Type B pancreatic cell (in vitro differentiated cells): ENCODE results near the gene CDC42BPA. TPM values are rescaled to one million over a fixed set of nuclear protein-coding genes. Genes with fewer than 3 reads are reported as not detected.
A peak's percentile ranks its signal among the peaks of the same experiment; 100 is the strongest.

Source experiments
- DNase-seq: peaks from one replicate; pipeline ENCODE4 v3.0.0; 2021; ENCODE audit warnings: mixed read lengths; ENCODE audit not compliant: unreplicated experiment; ENCODE audit errors: extremely low spot score
- H3K27ac Mint-ChIP-seq: 2 replicates; pipeline ENCODE4 v1.8.0; 2021; ENCODE audit warnings: mild to moderate bottlenecking, mixed read lengths
- H3K27me3 Mint-ChIP-seq: 2 replicates; pipeline ENCODE4 v1.8.0; 2021; ENCODE audit warnings: mixed read lengths
- H3K36me3 Mint-ChIP-seq: 2 replicates; pipeline ENCODE4 v1.8.0; 2021; ENCODE audit warnings: mixed read lengths
- H3K4me1 Mint-ChIP-seq: one replicate; pipeline ENCODE4 v1.8.0; 2021; ENCODE audit warnings: mixed read lengths; ENCODE audit not compliant: unreplicated experiment
- H3K4me3 Mint-ChIP-seq: 2 replicates; pipeline ENCODE4 v1.8.0; 2021; ENCODE audit warnings: mild to moderate bottlenecking, mixed read lengths
- H3K9me3 Mint-ChIP-seq: 2 replicates; pipeline ENCODE4 v1.8.0; 2021; ENCODE audit warnings: mixed read lengths
- CTCF ChIP-seq: fragments of 200-600 bp; sonication (generic); conservative IDR thresholded peaks from 2 replicates; pipeline ENCODE4 v1.5.0; 2021; ENCODE audit warnings: antibody characterized with exemption, mild to moderate bottlenecking
- total RNA-seq: library from RNA; stranded (reverse); gene quantifications from 2 replicates; pipeline ENCODE4 v1.2.1, GENCODE V29; 2021; ENCODE audit warnings: low replicate concordance

Gene CDC42BPA
- total RNA-seq, 1 donor from 2014 or later: 33.8 TPM

DNA sequence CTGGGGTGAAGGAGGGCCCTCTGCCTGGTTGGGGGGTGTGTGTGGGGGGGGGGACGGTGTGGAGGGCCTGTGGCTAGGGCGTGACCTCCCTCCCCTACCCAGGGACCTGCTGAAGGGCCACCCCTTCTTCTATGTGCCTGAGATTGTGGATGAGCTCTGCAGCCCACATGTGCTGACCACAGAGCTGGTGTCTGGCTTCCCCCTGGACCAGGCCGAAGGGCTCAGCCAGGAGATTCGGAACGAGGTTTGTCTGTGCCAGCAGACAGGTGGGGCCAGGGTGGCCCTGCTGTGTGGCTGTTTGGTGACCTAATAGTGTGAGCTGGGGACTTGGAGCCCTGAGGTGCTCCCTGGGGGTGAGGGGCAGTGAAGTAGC is 334.3 kb downstream of the CDC42BPA start:
- no peak overlapping the region for H3K4me3 Mint-ChIP-seq
- TF ChIP-seq CTCF: no peak
- H3K27ac Mint-ChIP-seq: no peak overlapping the region
- H3K27me3 Mint-ChIP-seq: no peaks in the 10 kb centered on the region
- H3K36me3 Mint-ChIP-seq: peaks cover 6% of the 10 kb centered on the region
- no peaks in the 10 kb centered on the region for H3K9me3 Mint-ChIP-seq
- no peak for DNase-seq
- peaks cover 7% of the 10 kb centered on the region for H3K4me1 Mint-ChIP-seq

GRCh38 chr1:226983247-226983991 is 334.9 kb downstream of the CDC42BPA start:
- Mint-ChIP-seq H3K36me3 (peaks cover 6% of the 10 kb centered on the region), H3K27ac (no peak overlapping the region), H3K27me3 (no peaks in the 10 kb centered on the region), H3K4me1 (peaks cover 7% of the 10 kb centered on the region), H3K9me3 (no peaks in the 10 kb centered on the region), H3K4me3 (no peak overlapping the region)
- TF ChIP-seq CTCF: no peak
- DNase-seq: peak; percentile 68

- DNase-seq: peak; percentile 62
- H3K36me3 Mint-ChIP-seq: peaks cover 6% of the 10 kb centered on the region
- H3K27me3 Mint-ChIP-seq: no peaks in the 10 kb centered on the region
- no peaks in the 10 kb centered on the region for H3K9me3 Mint-ChIP-seq
- no peak overlapping the region for H3K4me3 Mint-ChIP-seq
- no peak overlapping the region for H3K27ac Mint-ChIP-seq
- peaks cover 7% of the 10 kb centered on the region for H3K4me1 Mint-ChIP-seq
- no peak for TF ChIP-seq CTCF
Observed at GRCh38 chr1:226982451-226983177, 335.7 kb downstream of the CDC42BPA start.

- TF ChIP-seq CTCF: no peak
- DNase-seq: peak; percentile 66
- H3K9me3 Mint-ChIP-seq: no peaks in the 10 kb centered on the region
- no peaks in the 10 kb centered on the region for H3K27me3 Mint-ChIP-seq
- H3K36me3 Mint-ChIP-seq: peaks cover 4% of the 10 kb centered on the region
- no peak overlapping the region for H3K27ac Mint-ChIP-seq
- no peak overlapping the region for H3K4me3 Mint-ChIP-seq
- H3K4me1 Mint-ChIP-seq: peaks cover 4% of the 10 kb centered on the region
Observed at GRCh38 chr1:226981838-226982237, 336.5 kb downstream of the CDC42BPA start.

- no peak overlapping the region for H3K27ac Mint-ChIP-seq
- no peaks in the 10 kb centered on the region for H3K27me3 Mint-ChIP-seq
- H3K4me3 Mint-ChIP-seq: no peak overlapping the region
- no peaks in the 10 kb centered on the region for H3K36me3 Mint-ChIP-seq
- no peak for TF ChIP-seq CTCF
- H3K9me3 Mint-ChIP-seq: no peaks in the 10 kb centered on the region
- DNase-seq: peak; percentile 58
- H3K4me1 Mint-ChIP-seq: no peaks in the 10 kb centered on the region
Observed at GRCh38 chr1:226981386-226981817, 336.9 kb downstream of the CDC42BPA start.
